ENCODE data around the gene HNRNPR. TPM values are rescaled to one million over a fixed set of nuclear protein-coding genes. Genes with fewer than 3 reads are reported as not detected.

The HNRNPR gene
- total RNA-seq, 1 donor, result 70.6 TPM

DNA sequence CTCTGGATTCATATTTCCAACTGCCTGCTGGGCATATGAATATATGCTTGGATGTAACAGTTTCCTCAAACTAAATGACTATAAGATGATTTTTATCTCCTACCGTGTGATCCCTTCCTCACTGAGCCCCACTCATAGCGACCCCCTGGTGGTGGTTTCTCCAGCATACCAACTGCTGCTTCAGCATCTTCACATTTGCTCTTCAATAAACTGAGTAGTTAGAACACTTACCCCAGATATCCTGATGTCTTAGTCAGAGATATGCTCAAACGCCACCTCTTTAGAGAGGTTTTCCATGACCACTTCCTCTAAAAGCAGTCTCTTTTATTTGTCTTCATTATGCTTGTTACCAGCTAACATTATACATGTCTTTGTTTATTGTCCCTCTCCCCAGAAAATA is 10.2 kb upstream of the HNRNPR start:
- H3K4me3 ChIP-seq (ENCODE audit: insufficient read depth, low read length), result no peak overlapping the region

DNA sequence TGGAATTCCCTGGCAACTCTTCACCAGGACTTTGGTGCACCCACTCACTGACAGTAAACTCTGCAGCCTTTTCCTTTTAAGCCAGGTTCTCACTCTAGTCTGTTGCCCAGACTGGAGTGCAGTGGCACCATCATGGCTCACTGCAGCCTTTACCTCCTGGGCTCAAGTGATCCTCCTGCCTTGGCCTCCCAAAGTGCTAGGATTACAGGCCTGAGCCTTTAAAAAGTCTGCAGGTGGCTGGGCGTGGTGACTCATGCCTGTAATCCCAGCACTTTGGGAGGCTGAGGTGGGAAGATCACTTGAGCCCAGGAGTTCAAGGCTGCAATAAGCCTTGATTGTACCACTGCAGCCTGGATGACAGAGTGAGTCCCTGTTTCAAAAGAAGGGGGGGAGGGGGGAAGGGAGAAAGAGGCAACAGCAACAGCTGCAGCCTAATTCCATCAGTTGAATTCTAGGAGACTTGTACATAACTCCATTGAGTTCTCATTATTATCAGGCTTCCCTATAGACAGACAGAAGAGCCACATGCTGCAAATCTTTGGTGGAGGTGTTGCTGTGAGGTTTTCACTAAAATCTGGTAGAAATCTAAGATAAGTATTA is 8.1 kb upstream of the HNRNPR start:
- DNase-seq (ENCODE audit: insufficient read length, low spot score, missing footprints), result no peak
- no peaks in the 10 kb centered on the region for H3K9me3 ChIP-seq (ENCODE audit: low read depth, low read length)
- H3K4me2 ChIP-seq (ENCODE audit: insufficient read depth, low read length), result no peak overlapping the region
- no peaks in the 10 kb centered on the region for H3K79me2 ChIP-seq (ENCODE audit: insufficient read depth, low read length)
- H3K27me3 ChIP-seq (ENCODE audit: insufficient read depth, low read length), result no peaks in the 10 kb centered on the region
- H3K36me3 ChIP-seq (ENCODE audit: insufficient read depth, low read length), result no peaks in the 10 kb centered on the region
- H3K4me1 ChIP-seq (ENCODE audit: insufficient read depth, low read length), result no peaks in the 10 kb centered on the region
- TF ChIP-seq, protein P1, sequence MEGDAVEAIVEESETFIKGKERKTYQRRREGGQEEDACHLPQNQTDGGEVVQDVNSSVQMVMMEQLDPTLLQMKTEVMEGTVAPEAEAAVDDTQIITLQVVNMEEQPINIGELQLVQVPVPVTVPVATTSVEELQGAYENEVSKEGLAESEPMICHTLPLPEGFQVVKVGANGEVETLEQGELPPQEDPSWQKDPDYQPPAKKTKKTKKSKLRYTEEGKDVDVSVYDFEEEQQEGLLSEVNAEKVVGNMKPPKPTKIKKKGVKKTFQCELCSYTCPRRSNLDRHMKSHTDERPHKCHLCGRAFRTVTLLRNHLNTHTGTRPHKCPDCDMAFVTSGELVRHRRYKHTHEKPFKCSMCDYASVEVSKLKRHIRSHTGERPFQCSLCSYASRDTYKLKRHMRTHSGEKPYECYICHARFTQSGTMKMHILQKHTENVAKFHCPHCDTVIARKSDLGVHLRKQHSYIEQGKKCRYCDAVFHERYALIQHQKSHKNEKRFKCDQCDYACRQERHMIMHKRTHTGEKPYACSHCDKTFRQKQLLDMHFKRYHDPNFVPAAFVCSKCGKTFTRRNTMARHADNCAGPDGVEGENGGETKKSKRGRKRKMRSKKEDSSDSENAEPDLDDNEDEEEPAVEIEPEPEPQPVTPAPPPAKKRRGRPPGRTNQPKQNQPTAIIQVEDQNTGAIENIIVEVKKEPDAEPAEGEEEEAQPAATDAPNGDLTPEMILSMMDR (IDR thresholded peaks at IDR 0.05; ENCODE audit: extremely low read depth, low read depth, low read length), result no peak
- H3K4me3 ChIP-seq (ENCODE audit: insufficient read depth, low read length), result no peak overlapping the region
- H3K27ac ChIP-seq (ENCODE audit: low read depth, low read length), result no peak overlapping the region
- no peaks in the 10 kb centered on the region for H4K20me1 ChIP-seq (ENCODE audit: insufficient read depth, low read length)
- no peak overlapping the region for H2AFZ ChIP-seq (ENCODE audit: low read length)

More for the DNA sequence above, 10.2 kb upstream of the HNRNPR start:
- Histone ChIP-seq H3K79me2 (ENCODE audit: insufficient read depth, low read length) (no peaks in the 10 kb centered on the region), H4K20me1 (ENCODE audit: insufficient read depth, low read length) (no peaks in the 10 kb centered on the region), H3K4me2 (ENCODE audit: insufficient read depth, low read length) (no peak overlapping the region), H3K4me1 (ENCODE audit: insufficient read depth, low read length) (no peaks in the 10 kb centered on the region), H3K27me3 (ENCODE audit: insufficient read depth, low read length) (no peaks in the 10 kb centered on the region), H3K9me3 (ENCODE audit: low read depth, low read length) (no peaks in the 10 kb centered on the region), H3K36me3 (ENCODE audit: insufficient read depth, low read length) (no peaks in the 10 kb centered on the region), H3K27ac (ENCODE audit: low read depth, low read length) (no peak overlapping the region), H2AFZ (ENCODE audit: low read length) (no peak overlapping the region)
- TF ChIP-seq, protein P1 (IDR thresholded peaks at IDR 0.05; ENCODE audit: extremely low read depth, low read depth, low read length), result no peak
- DNase-seq (ENCODE audit: insufficient read length, low spot score, missing footprints), result no peak

DNA sequence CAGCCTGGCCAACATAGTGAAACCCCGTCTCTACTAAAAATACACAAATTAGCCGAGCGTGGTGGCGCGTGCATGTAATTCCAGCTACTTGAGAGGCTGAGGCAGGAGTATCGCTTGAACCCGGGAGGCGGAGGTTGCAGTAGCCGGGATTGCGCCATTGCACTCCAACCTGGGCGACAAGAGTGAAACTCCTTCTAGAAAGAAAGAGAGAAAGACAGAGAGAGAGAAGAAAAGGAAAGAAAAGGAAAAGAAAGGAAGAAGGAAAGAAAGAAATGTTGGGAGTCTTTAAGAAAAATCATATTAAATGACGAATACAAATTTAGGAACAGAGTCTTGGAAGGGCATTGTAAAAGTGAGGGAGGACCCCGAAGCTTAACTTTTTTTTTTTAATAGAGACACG is 1.8 kb upstream of the HNRNPR start:
- Histone ChIP-seq H3K4me1 (ENCODE audit: insufficient read depth, low read length) (peaks cover 14% of the 10 kb centered on the region), H3K27ac (ENCODE audit: low read depth, low read length) (no peak overlapping the region), H3K27me3 (ENCODE audit: insufficient read depth, low read length) (no peaks in the 10 kb centered on the region), H3K4me2 (ENCODE audit: insufficient read depth, low read length) (no peak overlapping the region), H3K9me3 (ENCODE audit: low read depth, low read length) (no peaks in the 10 kb centered on the region), H3K4me3 (ENCODE audit: insufficient read depth, low read length) (no peak overlapping the region), H2AFZ (ENCODE audit: low read length) (no peak overlapping the region), H3K79me2 (ENCODE audit: insufficient read depth, low read length) (peaks cover 30% of the 10 kb centered on the region), H3K36me3 (ENCODE audit: insufficient read depth, low read length) (no peaks in the 10 kb centered on the region), H4K20me1 (ENCODE audit: insufficient read depth, low read length) (peaks cover 24% of the 10 kb centered on the region)
- DNase-seq (ENCODE audit: insufficient read length, low spot score, missing footprints), result no peak
- TF ChIP-seq, protein P1 (IDR thresholded peaks at IDR 0.05; ENCODE audit: extremely low read depth, low read depth, low read length), result no peak

DNA sequence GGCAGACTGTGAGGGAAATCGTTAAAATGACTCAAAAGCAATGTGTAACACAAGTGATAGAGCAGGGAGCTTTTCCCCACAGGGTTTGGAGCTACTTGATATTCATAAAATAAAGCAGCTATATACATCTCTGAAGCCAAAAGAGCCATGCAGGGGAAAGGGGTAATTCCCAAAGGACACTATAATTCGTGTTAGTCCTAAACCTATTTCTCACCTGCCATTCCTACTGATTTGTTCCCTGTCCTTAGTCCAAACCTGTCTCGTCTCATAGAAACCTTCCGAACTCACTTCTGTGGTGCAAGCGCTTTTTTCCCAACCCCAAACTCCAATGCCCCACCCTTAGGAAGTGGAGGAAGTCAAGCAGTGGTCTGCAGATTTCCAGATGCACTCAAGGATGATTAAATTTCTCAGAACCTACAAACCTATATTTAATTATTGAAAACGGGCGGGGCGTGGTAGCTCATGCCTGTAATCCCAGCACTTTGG is 946 bp upstream of the HNRNPR start:
- peaks cover 32% of the 10 kb centered on the region for H4K20me1 ChIP-seq (ENCODE audit: insufficient read depth, low read length)
- peak overlapping the region; percentile 90 for H2AFZ ChIP-seq (ENCODE audit: low read length)
- peak overlapping the region; percentile 78 for H3K4me3 ChIP-seq (ENCODE audit: insufficient read depth, low read length)
- TF ChIP-seq, protein P1 (IDR thresholded peaks at IDR 0.05; ENCODE audit: extremely low read depth, low read depth, low read length), result no peak
- H3K4me1 ChIP-seq (ENCODE audit: insufficient read depth, low read length), result peaks cover 22% of the 10 kb centered on the region
- H3K4me2 ChIP-seq (ENCODE audit: insufficient read depth, low read length), result peak overlapping the region; percentile 72
- no peaks in the 10 kb centered on the region for H3K9me3 ChIP-seq (ENCODE audit: low read depth, low read length)
- peak; percentile 76 for DNase-seq (ENCODE audit: insufficient read length, low spot score, missing footprints)
- H3K27me3 ChIP-seq (ENCODE audit: insufficient read depth, low read length), result no peaks in the 10 kb centered on the region
- no peaks in the 10 kb centered on the region for H3K36me3 ChIP-seq (ENCODE audit: insufficient read depth, low read length)
- H3K27ac ChIP-seq (ENCODE audit: low read depth, low read length), result peak overlapping the region; percentile 93
- H3K79me2 ChIP-seq (ENCODE audit: insufficient read depth, low read length), result peaks cover 38% of the 10 kb centered on the region

Measured in osteoblast (primary cell).